Type B pancreatic cell (in vitro differentiated cells): Measurements from ENCODE around the gene ODC1. TPM values are rescaled to one million over a fixed set of nuclear protein-coding genes. Genes with fewer than 3 reads are reported as not detected.

Experiments
- DNase-seq: peaks from one replicate; pipeline ENCODE4 v3.0.0; 2021; ENCODE audit warnings: mixed read lengths; ENCODE audit not compliant: unreplicated experiment; ENCODE audit errors: extremely low spot score
- H3K27ac Mint-ChIP-seq: 2 replicates; pipeline ENCODE4 v1.8.0; 2021; ENCODE audit warnings: mild to moderate bottlenecking, mixed read lengths
- H3K27me3 Mint-ChIP-seq: 2 replicates; pipeline ENCODE4 v1.8.0; 2021; ENCODE audit warnings: mixed read lengths
- H3K36me3 Mint-ChIP-seq: 2 replicates; pipeline ENCODE4 v1.8.0; 2021; ENCODE audit warnings: mixed read lengths
- H3K4me1 Mint-ChIP-seq: one replicate; pipeline ENCODE4 v1.8.0; 2021; ENCODE audit warnings: mixed read lengths; ENCODE audit not compliant: unreplicated experiment
- H3K4me3 Mint-ChIP-seq: 2 replicates; pipeline ENCODE4 v1.8.0; 2021; ENCODE audit warnings: mild to moderate bottlenecking, mixed read lengths
- H3K9me3 Mint-ChIP-seq: 2 replicates; pipeline ENCODE4 v1.8.0; 2021; ENCODE audit warnings: mixed read lengths
- total RNA-seq: library from RNA; stranded (reverse); gene quantifications from 2 replicates; pipeline ENCODE4 v1.2.1, GENCODE V29; 2021; ENCODE audit warnings: low replicate concordance
- TF ChIP-seq, protein P1 (sequence below): fragments of 200-600 bp; sonication (generic); conservative IDR thresholded peaks from 2 replicates; pipeline ENCODE4 v1.5.0; 2021; ENCODE audit warnings: antibody characterized with exemption, mild to moderate bottlenecking

ODC1 gene
- total RNA-seq, 1 donor from 2014 or later, result 135 TPM

DNA sequence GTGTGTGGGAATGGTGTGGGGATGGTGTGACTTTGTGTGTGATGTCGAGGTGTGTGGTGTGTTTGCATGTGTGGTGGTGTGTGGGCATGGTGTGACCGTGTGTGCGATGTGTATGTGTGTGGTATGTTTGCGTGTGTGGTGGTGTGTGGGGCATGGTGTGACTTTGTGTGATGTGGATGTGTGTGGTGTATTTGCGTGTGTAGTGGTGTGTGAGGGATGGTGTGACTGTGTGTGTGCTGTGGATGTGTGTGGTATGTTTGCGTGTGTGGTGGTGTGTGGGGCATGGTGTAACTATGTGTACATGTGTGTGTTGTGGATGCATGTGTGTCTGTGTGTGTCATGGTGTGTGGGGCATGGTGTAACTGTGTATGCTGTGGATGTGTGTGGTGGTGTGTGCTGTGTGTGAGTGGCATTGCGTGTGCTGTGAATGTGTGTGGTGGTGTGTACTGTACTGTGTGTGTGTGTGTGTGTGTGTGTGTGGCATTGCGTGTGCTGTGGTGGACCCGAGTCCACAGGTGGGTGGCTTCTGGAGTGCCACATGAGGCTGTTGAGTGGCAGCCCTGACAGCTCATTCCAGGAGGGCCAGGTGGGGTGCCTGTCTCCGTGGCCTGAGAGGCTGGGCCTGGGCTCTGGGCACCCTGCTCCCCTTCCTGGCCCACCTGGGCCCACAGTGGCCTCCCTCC lies 14.7 kb downstream of the ODC1 start:
- Mint-ChIP-seq H3K4me1 (peaks cover 12% of the 10 kb centered on the region), H3K9me3 (no peaks in the 10 kb centered on the region), H3K4me3 (no peak overlapping the region), H3K27ac (peak overlapping the region; percentile 13), H3K27me3 (peaks cover 7% of the 10 kb centered on the region), H3K36me3 (no peaks in the 10 kb centered on the region)
- DNase-seq, result no peak
- TF ChIP-seq, protein P1, sequence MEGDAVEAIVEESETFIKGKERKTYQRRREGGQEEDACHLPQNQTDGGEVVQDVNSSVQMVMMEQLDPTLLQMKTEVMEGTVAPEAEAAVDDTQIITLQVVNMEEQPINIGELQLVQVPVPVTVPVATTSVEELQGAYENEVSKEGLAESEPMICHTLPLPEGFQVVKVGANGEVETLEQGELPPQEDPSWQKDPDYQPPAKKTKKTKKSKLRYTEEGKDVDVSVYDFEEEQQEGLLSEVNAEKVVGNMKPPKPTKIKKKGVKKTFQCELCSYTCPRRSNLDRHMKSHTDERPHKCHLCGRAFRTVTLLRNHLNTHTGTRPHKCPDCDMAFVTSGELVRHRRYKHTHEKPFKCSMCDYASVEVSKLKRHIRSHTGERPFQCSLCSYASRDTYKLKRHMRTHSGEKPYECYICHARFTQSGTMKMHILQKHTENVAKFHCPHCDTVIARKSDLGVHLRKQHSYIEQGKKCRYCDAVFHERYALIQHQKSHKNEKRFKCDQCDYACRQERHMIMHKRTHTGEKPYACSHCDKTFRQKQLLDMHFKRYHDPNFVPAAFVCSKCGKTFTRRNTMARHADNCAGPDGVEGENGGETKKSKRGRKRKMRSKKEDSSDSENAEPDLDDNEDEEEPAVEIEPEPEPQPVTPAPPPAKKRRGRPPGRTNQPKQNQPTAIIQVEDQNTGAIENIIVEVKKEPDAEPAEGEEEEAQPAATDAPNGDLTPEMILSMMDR, result no peak

DNA sequence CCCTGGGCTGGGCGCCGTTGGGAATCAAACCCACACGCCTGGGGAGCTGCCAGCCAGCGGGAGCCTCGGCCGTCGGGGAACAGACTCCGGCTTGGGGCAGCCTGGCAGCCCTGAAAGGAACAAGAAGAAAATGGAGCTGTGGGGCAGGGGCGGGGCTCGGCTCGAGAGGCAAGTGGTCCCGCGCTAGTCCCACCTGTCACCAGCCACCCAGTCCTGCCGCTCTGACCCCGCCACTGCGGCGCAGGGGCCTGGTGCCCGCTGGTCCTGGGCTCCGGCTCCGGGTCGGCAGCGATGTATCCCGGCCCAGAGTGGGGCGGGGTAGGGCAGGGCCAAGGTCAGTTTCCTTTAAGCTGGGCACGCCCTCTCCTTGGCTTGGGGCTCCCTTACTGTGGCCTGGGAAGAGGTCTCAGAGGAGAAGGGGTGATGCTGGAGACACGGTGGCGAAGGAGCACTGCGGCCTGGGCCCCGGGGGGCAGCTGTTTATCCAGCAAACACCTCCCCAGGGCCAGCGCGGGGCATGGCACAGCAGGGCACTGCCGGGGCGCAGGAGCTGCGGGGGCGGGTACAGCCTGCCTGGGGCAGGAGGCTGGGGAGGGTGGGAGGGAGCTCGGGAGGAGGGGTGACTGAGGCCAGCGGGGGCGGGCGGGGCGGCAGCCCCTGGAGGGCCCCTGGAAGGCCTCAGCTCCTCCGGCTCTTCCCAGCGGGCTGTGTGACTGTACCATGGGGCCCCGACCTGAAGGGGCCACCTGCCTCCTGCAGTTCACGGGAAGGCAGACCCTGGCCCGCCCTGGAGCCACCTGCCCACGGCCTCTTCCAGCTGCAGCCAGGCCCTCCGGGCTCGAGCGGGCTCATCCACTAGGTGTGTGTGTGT lies 15.6 kb downstream of the ODC1 start:
- Mint-ChIP-seq H3K27ac (peak overlapping the region; percentile 13), H3K9me3 (no peaks in the 10 kb centered on the region), H3K27me3 (peaks cover 7% of the 10 kb centered on the region), H3K4me1 (peaks cover 13% of the 10 kb centered on the region), H3K36me3 (peaks cover 2% of the 10 kb centered on the region), H3K4me3 (no peak overlapping the region)
- no peak for DNase-seq
- TF ChIP-seq, protein P1, result no peak

DNA sequence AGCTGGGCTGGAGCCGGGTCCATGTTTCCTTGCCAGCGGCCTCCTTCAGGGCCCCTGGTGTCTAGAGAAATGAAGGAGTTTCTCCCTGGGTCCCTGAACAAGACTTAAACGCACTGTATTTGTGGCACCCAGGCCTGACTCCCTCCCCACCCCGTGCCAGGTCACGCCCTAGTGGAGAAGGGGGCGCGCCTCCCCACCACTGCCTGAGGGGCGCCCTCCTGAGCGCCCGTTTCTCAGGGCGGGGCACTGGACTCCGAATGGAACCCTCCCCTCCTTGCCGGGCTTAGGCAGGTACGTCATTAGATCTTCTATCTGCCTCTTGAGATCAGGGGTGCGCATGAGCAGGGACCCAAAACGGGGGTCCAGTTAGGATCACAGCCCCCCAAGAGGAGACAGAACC lies 16.3 kb downstream of the ODC1 start:
- Mint-ChIP-seq H3K4me3 (no peak overlapping the region), H3K9me3 (no peaks in the 10 kb centered on the region), H3K27me3 (peaks cover 7% of the 10 kb centered on the region), H3K36me3 (peaks cover 4% of the 10 kb centered on the region), H3K27ac (no peak overlapping the region), H3K4me1 (peaks cover 16% of the 10 kb centered on the region)
- TF ChIP-seq, protein P1, result no peak
- no peak for DNase-seq

DNA sequence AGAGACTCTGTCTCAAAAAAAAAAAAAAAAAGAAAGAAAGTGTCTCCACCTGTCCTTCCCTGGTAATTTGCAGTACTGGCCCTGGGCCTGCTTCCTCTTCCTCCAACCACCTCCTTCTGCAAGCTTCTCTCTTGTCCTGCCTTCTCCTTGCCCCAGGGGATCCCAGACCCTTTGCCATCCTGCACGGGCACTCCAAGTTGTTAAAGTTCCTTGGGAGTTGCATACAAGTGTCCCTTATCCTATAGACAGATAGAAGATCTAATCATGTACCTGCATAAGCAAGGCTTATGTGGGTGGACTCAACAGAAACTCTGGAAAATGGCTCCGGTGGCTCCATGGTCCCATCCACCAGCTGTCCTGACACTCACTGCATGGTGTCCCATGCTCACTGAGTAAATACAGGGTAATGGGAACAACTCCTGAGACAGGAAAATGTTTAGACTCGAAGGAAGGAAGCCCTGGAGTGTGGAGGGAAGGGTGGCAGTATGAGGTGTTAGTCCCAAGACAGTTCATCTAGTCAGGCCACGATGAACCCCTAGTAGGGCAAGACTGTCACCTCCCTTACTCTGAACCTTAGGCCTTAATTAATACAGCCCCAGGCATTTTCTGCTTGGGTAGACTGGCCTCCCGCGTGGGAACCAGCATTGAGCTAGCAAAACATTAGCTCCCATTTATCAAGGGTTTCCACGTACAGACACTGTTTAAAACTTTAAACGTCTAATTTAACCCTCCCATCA lies 17.1 kb downstream of the ODC1 start:
- H3K4me3 Mint-ChIP-seq, result no peak overlapping the region
- TF ChIP-seq, protein P1, result no peak

GRCh38 chr2:10428924-10429323 lies 19.2 kb downstream of the ODC1 start:
- DNase-seq, result no peak
- Mint-ChIP-seq H3K4me3 (no peak overlapping the region), H3K27ac (no peak overlapping the region), H3K36me3 (peaks cover 4% of the 10 kb centered on the region), H3K27me3 (peaks cover 4% of the 10 kb centered on the region), H3K9me3 (no peaks in the 10 kb centered on the region), H3K4me1 (peaks cover 11% of the 10 kb centered on the region)
- TF ChIP-seq, protein P1, result no peak

More for the DNA sequence above, 17.1 kb downstream of the ODC1 start:
- Mint-ChIP-seq H3K9me3 (no peaks in the 10 kb centered on the region), H3K27ac (no peak overlapping the region), H3K27me3 (peaks cover 7% of the 10 kb centered on the region), H3K36me3 (peaks cover 4% of the 10 kb centered on the region), H3K4me1 (peaks cover 16% of the 10 kb centered on the region)
- no peak for DNase-seq
